GM12878 (cell line): ENCODE measurements around the gene FBXL3. TPM values are rescaled to one million over a fixed set of nuclear protein-coding genes. Genes with fewer than 3 reads are reported as not detected.

Experiments
- CHD2 ChIP-seq: IDR thresholded peaks from 2 replicates; pipeline ENCODE4 v1.6.1; 2011; ENCODE audit warnings: low read depth, low read length, improper control_type of control experiment, borderline replicate concordance
- EZH2 ChIP-seq: IDR thresholded peaks from 2 replicates; pipeline ENCODE4 v1.6.1; 2012; ENCODE audit warnings: low read depth, mild to moderate bottlenecking, control low read depth, inconsistent platforms, low read length, borderline replicate concordance; ENCODE audit not compliant: control insufficient read depth
- STAT1 ChIP-seq: fragments of 450-650 bp; conservative IDR thresholded peaks from 2 replicates; pipeline ENCODE4 v1.6.1; 2014; ENCODE audit warnings: antibody characterized with exemption, mild to moderate bottlenecking
- SUPT20H ChIP-seq: IDR thresholded peaks from 2 replicates; pipeline ENCODE4 v1.6.1; 2011; ENCODE audit warnings: low read depth, mild to moderate bottlenecking, low read length, moderate library complexity, borderline replicate concordance; ENCODE audit not compliant: control insufficient read depth
- ZNF207 ChIP-seq: fragments of 450-650 bp; IDR thresholded peaks from 2 replicates; pipeline ENCODE4 v1.6.1; 2014; ENCODE audit warnings: antibody characterized with exemption, mild to moderate bottlenecking, borderline replicate concordance
- ZNF274 ChIP-seq: IDR thresholded peaks from one replicate; pipeline ENCODE4 v1.8.0; 2011; ENCODE audit not compliant: insufficient read length, insufficient read depth
- polyA plus RNA-seq, 11 experiments: library from polyadenylated mRNA; depleted of rRNA in 4 of 11; unstranded in 6 of 11; stranded (reverse) in 5 of 11; fragments of >200 nt; fragmentation: Nextera tagmentation in 4 of 11; fragmentation: Illumina TruSeq in 1 of 11; extraction: Ambion mirVana in 4 of 11; extraction: Trizol in 1 of 11; gene quantifications; 1 replicate in 1 of 11; 2 replicates in 10 of 11; pipeline versions ENCODE4 v1.2.1 to v1.2.3, GENCODE V29; 2011 to 2016; ENCODE audit warnings: inconsistent platforms in 2 of 11, missing spikeins in 2 of 11, low read depth in 1 of 11
- total RNA-seq, 4 experiments: library from RNA; depleted of rRNA in 3 of 4; stranded (reverse); fragments of >200 nt in 3 of 4; fragmentation: Illumina TruSeq in 1 of 4; extraction: Trizol in 1 of 4; gene quantifications; 2 replicates each; pipeline versions ENCODE4 v1.2.1 to v1.2.3, GENCODE V29; 2013 to 2021
- TF ChIP-seq, protein P1 (sequence below): IDR thresholded peaks from 2 replicates; pipeline ENCODE4 v1.6.1; 2011; ENCODE audit warnings: borderline replicate concordance, low read depth, mild to moderate bottlenecking, moderate library complexity, low read length; ENCODE audit not compliant: insufficient read depth, poor library complexity, severe bottlenecking
- TF ChIP-seq, protein P2 (sequence below): IDR thresholded peaks from 2 replicates; pipeline ENCODE4 v1.6.1; 2012; ENCODE audit warnings: low read depth, low read length, improper control_type of control experiment
- TF ChIP-seq, protein P3 (sequence below): IDR thresholded peaks from 2 replicates; pipeline ENCODE4 v1.6.1; 2012; ENCODE audit warnings: low read depth, low read length, improper control_type of control experiment

The FBXL3 gene
- total and polyA plus RNA-seq, 10 of the 15 experiments (the other 5 are each of a cell fraction or from before 2014, with no cell fraction given), result 9.0 to 26.4 (median 19.7) TPM

DNA sequence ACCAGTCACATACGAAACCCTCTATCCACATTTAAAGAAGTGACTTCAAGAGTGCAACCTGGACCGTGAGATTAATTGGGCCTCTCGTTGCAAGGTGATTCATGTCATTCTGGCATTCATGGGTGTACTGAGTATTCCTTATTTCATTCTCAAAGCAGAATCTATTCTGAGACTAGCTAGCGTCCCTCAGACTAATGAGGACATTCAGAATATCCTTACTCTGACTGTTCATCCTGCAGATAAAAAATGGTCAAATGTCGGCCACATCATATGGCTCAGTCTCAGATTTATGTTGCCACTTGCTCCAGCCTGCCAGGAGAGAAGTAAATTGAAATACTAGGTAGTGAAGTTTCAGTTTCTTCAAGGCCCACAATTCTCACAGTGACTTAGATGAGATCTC lies 71.3 kb downstream of the FBXL3 start (continued):
- TF ChIP-seq, protein P1, sequence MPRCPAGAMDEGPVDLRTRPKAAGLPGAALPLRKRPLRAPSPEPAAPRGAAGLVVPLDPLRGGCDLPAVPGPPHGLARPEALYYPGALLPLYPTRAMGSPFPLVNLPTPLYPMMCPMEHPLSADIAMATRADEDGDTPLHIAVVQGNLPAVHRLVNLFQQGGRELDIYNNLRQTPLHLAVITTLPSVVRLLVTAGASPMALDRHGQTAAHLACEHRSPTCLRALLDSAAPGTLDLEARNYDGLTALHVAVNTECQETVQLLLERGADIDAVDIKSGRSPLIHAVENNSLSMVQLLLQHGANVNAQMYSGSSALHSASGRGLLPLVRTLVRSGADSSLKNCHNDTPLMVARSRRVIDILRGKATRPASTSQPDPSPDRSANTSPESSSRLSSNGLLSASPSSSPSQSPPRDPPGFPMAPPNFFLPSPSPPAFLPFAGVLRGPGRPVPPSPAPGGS, result no peak
- TF ChIP-seq, protein P2, sequence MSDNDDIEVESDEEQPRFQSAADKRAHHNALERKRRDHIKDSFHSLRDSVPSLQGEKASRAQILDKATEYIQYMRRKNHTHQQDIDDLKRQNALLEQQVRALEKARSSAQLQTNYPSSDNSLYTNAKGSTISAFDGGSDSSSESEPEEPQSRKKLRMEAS, result no peak
- TF ChIP-seq CHD2 (no peak), ZNF274 (no peak), ZNF207 (no peak), SUPT20H (no peak), STAT1 (no peak), EZH2 (no peak)
- TF ChIP-seq, protein P3, sequence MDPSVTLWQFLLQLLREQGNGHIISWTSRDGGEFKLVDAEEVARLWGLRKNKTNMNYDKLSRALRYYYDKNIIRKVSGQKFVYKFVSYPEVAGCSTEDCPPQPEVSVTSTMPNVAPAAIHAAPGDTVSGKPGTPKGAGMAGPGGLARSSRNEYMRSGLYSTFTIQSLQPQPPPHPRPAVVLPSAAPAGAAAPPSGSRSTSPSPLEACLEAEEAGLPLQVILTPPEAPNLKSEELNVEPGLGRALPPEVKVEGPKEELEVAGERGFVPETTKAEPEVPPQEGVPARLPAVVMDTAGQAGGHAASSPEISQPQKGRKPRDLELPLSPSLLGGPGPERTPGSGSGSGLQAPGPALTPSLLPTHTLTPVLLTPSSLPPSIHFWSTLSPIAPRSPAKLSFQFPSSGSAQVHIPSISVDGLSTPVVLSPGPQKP, result no peak

Other genes with a start within 250 kb of the FBXL3 start
- gene KCTD12, start 140.8 kb downstream of the FBXL3 start, total RNA-seq (2014; rRNA removed), result 2.0 and 2.1 TPM in 2 replicates
- 1.5 and 1.7 TPM in 2 replicates for gene KCTD12, start 140.8 kb downstream of the FBXL3 start, total RNA-seq (2014; rRNA removed; fragmentation: Illumina TruSeq; extraction: Trizol)
- gene KCTD12, start 140.8 kb downstream of the FBXL3 start, total RNA-seq (2021), result 2.8 and 2.9 TPM in 2 replicates
- 0.24 and 0.35 TPM in 2 replicates for gene KCTD12, start 140.8 kb downstream of the FBXL3 start, polyA plus RNA-seq (2011; rRNA removed)
- gene KCTD12, start 140.8 kb downstream of the FBXL3 start, polyA plus RNA-seq (2014; fragmentation: Illumina TruSeq; extraction: Trizol), result 2.1 and 2.3 TPM in 2 replicates
- gene KCTD12, start 140.8 kb downstream of the FBXL3 start, polyA plus RNA-seq (2014; fragmentation: Nextera tagmentation; extraction: Ambion mirVana), result under 1 TPM; 0.39 to 0.79 TPM
- gene KCTD12, start 140.8 kb downstream of the FBXL3 start, polyA plus RNA-seq (2014; rRNA removed), result 1.1 and 1.3 TPM in 2 replicates
- gene KCTD12, start 140.8 kb downstream of the FBXL3 start, polyA plus RNA-seq (2016; fragmentation: Nextera tagmentation; extraction: Ambion mirVana), result under 1 TPM; 0.32 to 0.39 TPM
- not detected in 2 replicates for gene ACOD1, start 78.6 kb downstream of the FBXL3 start, total RNA-seq (2014; rRNA removed)
- gene ACOD1, start 78.6 kb downstream of the FBXL3 start, total RNA-seq (2014; rRNA removed; fragmentation: Illumina TruSeq; extraction: Trizol), result not detected in 2 replicates
- gene ACOD1, start 78.6 kb downstream of the FBXL3 start, total RNA-seq (2021), result not detected in 2 replicates
- not detected in 2 replicates for gene ACOD1, start 78.6 kb downstream of the FBXL3 start, polyA plus RNA-seq (2011; rRNA removed)
- gene ACOD1, start 78.6 kb downstream of the FBXL3 start, polyA plus RNA-seq (2014; fragmentation: Illumina TruSeq; extraction: Trizol), result not detected in 2 replicates
- gene ACOD1, start 78.6 kb downstream of the FBXL3 start, polyA plus RNA-seq (2014; fragmentation: Nextera tagmentation; extraction: Ambion mirVana), result not detected
- not detected in 2 replicates for gene ACOD1, start 78.6 kb downstream of the FBXL3 start, polyA plus RNA-seq (2014; rRNA removed)
- gene ACOD1, start 78.6 kb downstream of the FBXL3 start, polyA plus RNA-seq (2016; fragmentation: Nextera tagmentation; extraction: Ambion mirVana), result not detected
- 13.0 and 18.2 TPM in 2 replicates for gene CLN5, start 35.1 kb downstream of the FBXL3 start, total RNA-seq (2014; rRNA removed)
- 14.8 and 15.1 TPM in 2 replicates for gene CLN5, start 35.1 kb downstream of the FBXL3 start, total RNA-seq (2014; rRNA removed; fragmentation: Illumina TruSeq; extraction: Trizol)
- gene CLN5, start 35.1 kb downstream of the FBXL3 start, total RNA-seq (2021), result 13.1 and 15.0 TPM in 2 replicates
- gene CLN5, start 35.1 kb downstream of the FBXL3 start, polyA plus RNA-seq (2011; rRNA removed), result 22.2 and 35.2 TPM in 2 replicates
- gene CLN5, start 35.1 kb downstream of the FBXL3 start, polyA plus RNA-seq (2014; fragmentation: Illumina TruSeq; extraction: Trizol), result 11.2 and 12.1 TPM in 2 replicates
- gene CLN5, start 35.1 kb downstream of the FBXL3 start, polyA plus RNA-seq (2014; fragmentation: Nextera tagmentation; extraction: Ambion mirVana), result 10 to 100 TPM; 12.3 to 13.0 TPM
- gene CLN5, start 35.1 kb downstream of the FBXL3 start, polyA plus RNA-seq (2014; rRNA removed), result 9.3 and 12.2 TPM in 2 replicates
- 10 to 100 TPM; 18.9 to 20.2 TPM for gene CLN5, start 35.1 kb downstream of the FBXL3 start, polyA plus RNA-seq (2016; fragmentation: Nextera tagmentation; extraction: Ambion mirVana)